Nephron (organoid): ENCODE measurements around the gene EID2.

Experiments used
- H3K27ac Mint-ChIP-seq, 3 experiments: 2 replicates each; pipeline ENCODE4 v1.8.0; 2020; ENCODE audit warnings: mixed read lengths in 3 of 3, mild to moderate bottlenecking in 2 of 3, moderate library complexity in 1 of 3
- H3K27me3 Mint-ChIP-seq: 2 replicates; pipeline ENCODE4 v1.8.0; 2021; ENCODE audit warnings: low read depth, mild to moderate bottlenecking, moderate library complexity, mixed read lengths
- H3K36me3 Mint-ChIP-seq: 2 replicates; pipeline ENCODE4 v1.8.0; 2020; ENCODE audit warnings: low read depth, mixed read lengths
- H3K4me1 Mint-ChIP-seq: 2 replicates; pipeline ENCODE4 v1.8.0; 2020; ENCODE audit warnings: mixed read lengths
- H3K4me3 Mint-ChIP-seq, 3 experiments: 2 replicates each; pipeline ENCODE4 v1.8.0; 2020; ENCODE audit warnings: mild to moderate bottlenecking in 3 of 3, mixed read lengths in 3 of 3, moderate library complexity in 2 of 3
- H3K9me3 Mint-ChIP-seq: 2 replicates; pipeline ENCODE4 v1.8.0; 2020; ENCODE audit warnings: mixed read lengths
- CTCF ChIP-seq, 3 experiments: fragments of 200-600 bp; sonication (generic); IDR thresholded peaks; one replicate each; pipeline ENCODE4 v1.5.0; 2021; ENCODE audit warnings: antibody characterized with exemption in 3 of 3; ENCODE audit not compliant: unreplicated experiment in 3 of 3

The EID2 gene

GRCh38 chr19:39568604-39569003 lies 28.6 kb upstream of the EID2 start:
- Mint-ChIP-seq H3K4me3 (no peak overlapping the region), H3K27me3 (peaks cover 9% of the 10 kb centered on the region), H3K36me3 (no peaks in the 10 kb centered on the region), H3K9me3 (peaks cover 8% of the 10 kb centered on the region), H3K4me1 (no peaks in the 10 kb centered on the region), H3K27ac (no peak overlapping the region)
- no peak for TF ChIP-seq CTCF (IDR thresholded peaks at IDR 0.05; ENCODE audit: unreplicated experiment in 3 of 3)

GRCh38 chr19:39566064-39566463 lies 26.1 kb upstream of the EID2 start:
- Mint-ChIP-seq H3K4me3 (no peak overlapping the region), H3K36me3 (no peaks in the 10 kb centered on the region), H3K4me1 (no peaks in the 10 kb centered on the region), H3K27ac (no peak overlapping the region), H3K9me3 (no peaks in the 10 kb centered on the region), H3K27me3 (peaks cover 20% of the 10 kb centered on the region)
- no peak for TF ChIP-seq CTCF (IDR thresholded peaks at IDR 0.05; ENCODE audit: unreplicated experiment in 3 of 3)

GRCh38 chr19:39563408-39563807 lies 23.4 kb upstream of the EID2 start:
- H3K4me3 Mint-ChIP-seq, result no peak overlapping the region
- H3K27ac Mint-ChIP-seq, result no peak overlapping the region
- H3K4me1 Mint-ChIP-seq, result no peaks in the 10 kb centered on the region
- TF ChIP-seq CTCF (IDR thresholded peaks at IDR 0.05; ENCODE audit: unreplicated experiment in 3 of 3), result no peak
- H3K9me3 Mint-ChIP-seq, result no peaks in the 10 kb centered on the region
- no peaks in the 10 kb centered on the region for H3K36me3 Mint-ChIP-seq
- H3K27me3 Mint-ChIP-seq, result peaks cover 26% of the 10 kb centered on the region

GRCh38 chr19:39558624-39559117 lies 18.7 kb upstream of the EID2 start:
- no peaks in the 10 kb centered on the region for H3K9me3 Mint-ChIP-seq
- no peak for TF ChIP-seq CTCF (IDR thresholded peaks at IDR 0.05; ENCODE audit: unreplicated experiment in 3 of 3)
- H3K27ac Mint-ChIP-seq, result no peak overlapping the region
- no peak overlapping the region for H3K4me3 Mint-ChIP-seq
- no peaks in the 10 kb centered on the region for H3K4me1 Mint-ChIP-seq
- H3K27me3 Mint-ChIP-seq, result peaks cover 30% of the 10 kb centered on the region
- H3K36me3 Mint-ChIP-seq, result no peaks in the 10 kb centered on the region

- Mint-ChIP-seq H3K27me3 (peaks cover 36% of the 10 kb centered on the region), H3K4me3 (no peak overlapping the region), H3K9me3 (no peaks in the 10 kb centered on the region), H3K27ac (no peak overlapping the region), H3K36me3 (no peaks in the 10 kb centered on the region), H3K4me1 (no peaks in the 10 kb centered on the region)
- TF ChIP-seq CTCF (IDR thresholded peaks at IDR 0.05; ENCODE audit: unreplicated experiment in 3 of 3), result no peak
Measured at GRCh38 chr19:39557811-39558623, 18.1 kb upstream of the EID2 start.

GRCh38 chr19:39555883-39556282 lies 15.9 kb upstream of the EID2 start:
- Mint-ChIP-seq H3K4me1 (no peaks in the 10 kb centered on the region), H3K4me3 (no peak overlapping the region), H3K9me3 (no peaks in the 10 kb centered on the region), H3K27ac (no peak overlapping the region), H3K36me3 (no peaks in the 10 kb centered on the region), H3K27me3 (peaks cover 32% of the 10 kb centered on the region)
- no peak for TF ChIP-seq CTCF (IDR thresholded peaks at IDR 0.05; ENCODE audit: unreplicated experiment in 3 of 3)
